GM19397 (cell line): Measurements from ENCODE around the gene DNM3.

ENCODE experiments used
- ATAC-seq: cut with Tn5 transposase; IDR thresholded peaks from one replicate; pipeline ENCODE4 v1.9.1; 2021; ENCODE audit warnings: mild to moderate bottlenecking, moderate library complexity; ENCODE audit not compliant: unreplicated experiment

The DNM3 gene

GRCh38 chr1:171966426-171967220 lies 125.3 kb downstream of the DNM3 start:
- ATAC-seq, result no peak

- ATAC-seq, result no peak
Observed at GRCh38 chr1:171969226-171969625, 127.9 kb downstream of the DNM3 start.

GRCh38 chr1:171969813-171970212 lies 128.5 kb downstream of the DNM3 start:
- no peak for ATAC-seq

GRCh38 chr1:171972846-171973245 lies 131.5 kb downstream of the DNM3 start:
- no peak for ATAC-seq

GRCh38 chr1:171973421-171973820 lies 132.1 kb downstream of the DNM3 start:
- ATAC-seq, result no peak

- ATAC-seq, result no peak
Observed at GRCh38 chr1:171981303-171981702, 140.0 kb downstream of the DNM3 start.

- no peak for ATAC-seq
Observed at GRCh38 chr1:171983584-171983983, 142.3 kb downstream of the DNM3 start.

- ATAC-seq, result no peak
Observed at GRCh38 chr1:171984262-171984661, 143.0 kb downstream of the DNM3 start.

GRCh38 chr1:171984850-171985485 lies 143.7 kb downstream of the DNM3 start:
- ATAC-seq, result no peak

- ATAC-seq, result no peak
Observed at GRCh38 chr1:171985639-171986038, 144.3 kb downstream of the DNM3 start.

- ATAC-seq, result no peak
Observed at GRCh38 chr1:171988243-171988885, 147.1 kb downstream of the DNM3 start.

- ATAC-seq, result no peak
Observed at GRCh38 chr1:171990371-171990770, 149.1 kb downstream of the DNM3 start.

- ATAC-seq, result no peak
Observed at GRCh38 chr1:171994293-171994692, 153.0 kb downstream of the DNM3 start.

GRCh38 chr1:171995573-171995972 lies 154.3 kb downstream of the DNM3 start:
- no peak for ATAC-seq

- ATAC-seq, result no peak
Observed at GRCh38 chr1:171997936-171998335, 156.6 kb downstream of the DNM3 start.

- no peak for ATAC-seq
Observed at GRCh38 chr1:171998711-171999110, 157.4 kb downstream of the DNM3 start.

- ATAC-seq, result no peak
Observed at GRCh38 chr1:171999756-172000155, 158.5 kb downstream of the DNM3 start.

GRCh38 chr1:172001288-172001687 lies 160.0 kb downstream of the DNM3 start:
- no peak for ATAC-seq

- ATAC-seq, result no peak
Observed at GRCh38 chr1:172002725-172003345, 161.5 kb downstream of the DNM3 start.

- no peak for ATAC-seq
Observed at GRCh38 chr1:172003766-172004530, 162.7 kb downstream of the DNM3 start.

GRCh38 chr1:172004671-172005070 lies 163.4 kb downstream of the DNM3 start:
- ATAC-seq, result no peak
